ENCODE measurements around the gene GALNT17. TPM values are rescaled to one million over a fixed set of nuclear protein-coding genes. Genes with fewer than 3 reads are reported as not detected.
A peak's percentile ranks its signal among the peaks of the same experiment; 100 is the strongest.

The GALNT17 gene
- total RNA-seq, 2 donors from 2014 or later = 46.7 to 58.1 TPM

GRCh38 chr7:71286924-71287323, 155.0 kb downstream of the GALNT17 start:
- peaks cover 4% of the 10 kb centered on the region for H3K4me1 ChIP-seq (replicated peaks)
- no peak for DNase-seq (ENCODE audit: low spot score)
- H3K4me3 ChIP-seq = no peak overlapping the region
- TF ChIP-seq POLR2A (IDR thresholded peaks at IDR 0.05) (no peak), POLR2AphosphoS5 (IDR thresholded peaks at IDR 0.05) (no peak), CTCF (IDR thresholded peaks at IDR 0.05) (no peak)
- intact Hi-C loops (cut with DNase I) = no loop called here
- 46% methylated on average over 9 of the region's 9 CpGs for WGBS
- no peaks in the 10 kb centered on the region for H3K27me3 ChIP-seq (replicated peaks; ENCODE audit: insufficient read depth)
- peak overlapping the region in 1 of 2 donors; percentile 50 for H3K27ac ChIP-seq
- H3K9me3 ChIP-seq = no peaks in the 10 kb centered on the region
- no peaks in the 10 kb centered on the region for H3K36me3 ChIP-seq

- Histone ChIP-seq H3K4me3 (no peak overlapping the region), H3K4me1 (replicated peaks) (peaks cover 4% of the 10 kb centered on the region), H3K36me3 (no peaks in the 10 kb centered on the region), H3K27ac (no peak overlapping the region), H3K27me3 (replicated peaks; ENCODE audit: insufficient read depth) (no peaks in the 10 kb centered on the region), H3K9me3 (no peaks in the 10 kb centered on the region)
- intact Hi-C loops (cut with DNase I) = no loop called here
- 21% methylated on average over 4 of the region's 4 CpGs for WGBS
- DNase-seq (ENCODE audit: low spot score) = no peak
- TF ChIP-seq POLR2AphosphoS5 (IDR thresholded peaks at IDR 0.05) = no peak
- TF ChIP-seq POLR2A (IDR thresholded peaks at IDR 0.05) = no peak
- no peak for TF ChIP-seq CTCF (IDR thresholded peaks at IDR 0.05)
These were observed 158.5 kb downstream of the GALNT17 start for GRCh38 chr7:71290452-71290851.

GRCh38 chr7:71298378-71298777, 166.4 kb downstream of the GALNT17 start:
- H3K27ac ChIP-seq = no peak overlapping the region
- DNase-seq (ENCODE audit: low spot score) = no peak
- TF ChIP-seq POLR2A (IDR thresholded peaks at IDR 0.05) (no peak), CTCF (IDR thresholded peaks at IDR 0.05) (no peak), POLR2AphosphoS5 (IDR thresholded peaks at IDR 0.05) (no peak)
- H3K36me3 ChIP-seq = no peaks in the 10 kb centered on the region
- no peaks in the 10 kb centered on the region for H3K9me3 ChIP-seq
- WGBS = 80% methylated on average over 6 of the region's 6 CpGs
- no peak overlapping the region for H3K4me3 ChIP-seq
- no peaks in the 10 kb centered on the region for H3K4me1 ChIP-seq (replicated peaks)
- H3K27me3 ChIP-seq (replicated peaks; ENCODE audit: insufficient read depth) = no peaks in the 10 kb centered on the region
- intact Hi-C loops (cut with DNase I) = no loop called here

DNA sequence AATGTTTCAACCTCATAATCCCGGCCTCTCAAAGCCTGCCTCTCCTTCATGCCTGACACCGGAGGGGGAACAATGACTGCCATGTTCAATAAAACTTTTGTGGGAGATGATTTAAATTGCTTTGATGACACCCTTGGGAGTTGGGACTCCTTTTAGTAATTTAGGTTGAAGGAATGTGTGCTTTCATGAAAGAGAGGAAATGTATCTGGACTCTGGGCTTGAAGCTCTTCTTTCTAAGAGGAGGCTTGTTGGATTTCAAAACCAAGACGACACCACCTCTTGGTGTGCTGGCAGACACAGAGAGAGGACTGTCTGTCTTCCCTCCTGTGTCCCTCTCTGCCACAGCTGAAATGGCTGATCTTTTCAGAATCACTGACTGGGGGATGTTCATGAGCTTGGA, 168.1 kb downstream of the GALNT17 start:
- no peak for DNase-seq (ENCODE audit: low spot score)
- no peaks in the 10 kb centered on the region for H3K36me3 ChIP-seq
- 49% methylated on average over 3 of the region's 3 CpGs for WGBS
- H3K27me3 ChIP-seq (replicated peaks; ENCODE audit: insufficient read depth) = no peaks in the 10 kb centered on the region
- no peak overlapping the region for H3K4me3 ChIP-seq
- intact Hi-C loops (cut with DNase I) = no loop called here
- no peaks in the 10 kb centered on the region for H3K9me3 ChIP-seq
- no peaks in the 10 kb centered on the region for H3K4me1 ChIP-seq (replicated peaks)
- TF ChIP-seq POLR2A (IDR thresholded peaks at IDR 0.05) (no peak), CTCF (IDR thresholded peaks at IDR 0.05) (no peak), POLR2AphosphoS5 (IDR thresholded peaks at IDR 0.05) (no peak)
- H3K27ac ChIP-seq = no peak overlapping the region

GRCh38 chr7:71300603-71301002, 168.7 kb downstream of the GALNT17 start:
- TF ChIP-seq CTCF (IDR thresholded peaks at IDR 0.05) = no peak
- no peak for TF ChIP-seq POLR2AphosphoS5 (IDR thresholded peaks at IDR 0.05)
- TF ChIP-seq POLR2A (IDR thresholded peaks at IDR 0.05) = no peak
- Histone ChIP-seq H3K4me1 (replicated peaks) (no peaks in the 10 kb centered on the region), H3K9me3 (no peaks in the 10 kb centered on the region), H3K27ac (no peak overlapping the region), H3K4me3 (no peak overlapping the region), H3K27me3 (replicated peaks; ENCODE audit: insufficient read depth) (no peaks in the 10 kb centered on the region), H3K36me3 (no peaks in the 10 kb centered on the region)
- WGBS = 53% methylated on average over 6 of the region's 6 CpGs
- intact Hi-C loops (cut with DNase I) = no loop called here
- DNase-seq (ENCODE audit: low spot score) = no peak

All from prostate gland (tissue), 2 donors.